A549 (cell line): ENCODE data around the gene AQP5. TPM values are rescaled to one million over a fixed set of nuclear protein-coding genes. Genes with fewer than 3 reads are reported as not detected.

Experiments used
- ATAC-seq, 2 experiments: fragments of 200-7000 bp in 1 of 2; fragments of >200 bp in 1 of 2; cut with Nextera tagmentation in 1 of 2; cut with Tn5 transposase in 1 of 2; 3 replicates each; pipeline versions ENCODE4 v1.8.0 to v1.9.1; 2018 to 2020; ENCODE audit warnings: mild to moderate bottlenecking in 1 of 2, moderate library complexity in 1 of 2
- CTCF ChIA-PET: fragments of 300-600 bp; sonication (Branson Sonifier 250); formaldehyde crosslinking; extraction: SDS; loops from one replicate; lab custom pipeline; 2021; ENCODE audit warnings: antibody characterized with exemption, inconsistent platforms; lab: Yijun Ruan, JAX
- POLR2A ChIA-PET: fragments of 350-600 bp; formaldehyde crosslinking; extraction: SDS; loops from one replicate; lab custom pipeline; 2021; ENCODE audit warnings: antibody characterized with exemption, inconsistent platforms; lab: Yijun Ruan, JAX
- DNase-seq, 2 experiments: peaks; one replicate each; pipeline versions ENCODE4 v3.0.0 to v3.0.0-alpha.2; 2011 to 2016; ENCODE audit warnings: low read depth in 1 of 2, low spot score in 1 of 2
- FAIRE-seq: peaks from 2 replicates; lab custom pipeline; 2011; peaks lifted over from hg19 to GRCh38; lab: Jason Lieb, UNC
- H3K27ac ChIP-seq, 2 experiments: fragments of >200 bp; sonication (Bioruptor Twin); formaldehyde crosslinking; 3 replicates each; pipeline ENCODE4 v1.5.1; 2016 to 2017
- H3K4me1 ChIP-seq: fragments of >200 bp; sonication (Bioruptor Twin); formaldehyde crosslinking; 3 replicates; pipeline ENCODE4 v1.6.1; 2016
- H3K4me2 ChIP-seq: fragments of >200 bp; sonication (Bioruptor Twin); formaldehyde crosslinking; 3 replicates; pipeline ENCODE4 v1.6.1; 2016
- H3K4me3 ChIP-seq: fragments of >200 bp; sonication (Bioruptor Twin); formaldehyde crosslinking; 3 replicates; pipeline ENCODE4 v1.5.1; 2016
- H3K9me3 ChIP-seq: fragments of >200 bp; sonication (Bioruptor Twin); formaldehyde crosslinking; 3 replicates; pipeline ENCODE4 v1.6.1; 2016
- BHLHE40 ChIP-seq: IDR thresholded peaks from 2 replicates; pipeline ENCODE4 v1.6.1; 2012; ENCODE audit warnings: low read depth, low read length, inconsistent platforms
- ESRRA ChIP-seq: fragments of 150-350 bp; IDR thresholded peaks from 2 replicates; pipeline ENCODE4 v1.6.1; 2014; ENCODE audit warnings: mild to moderate bottlenecking, low read length, borderline replicate concordance
- FOSL2 ChIP-seq, 2 experiments: fragments of 450-650 bp in 1 of 2; fragments of >200 bp in 1 of 2; sonication (Bioruptor Twin) in 1 of 2; formaldehyde crosslinking; IDR thresholded peaks; 2 replicates each; pipeline versions ENCODE4 v1.5.0 to v1.6.1; 2016 to 2020; ENCODE audit warnings: mild to moderate bottlenecking in 1 of 2, moderate library complexity in 1 of 2
- FOXS1 ChIP-seq: fragments of 250-450 bp; sonication (Bioruptor Pico); IDR thresholded peaks from 2 replicates; pipeline ENCODE4 v1.5.0; 2020; ENCODE audit warnings: mild to moderate bottlenecking, moderate library complexity
- GATA3 ChIP-seq: IDR thresholded peaks from 2 replicates; pipeline ENCODE4 v1.6.1; 2012; ENCODE audit warnings: borderline replicate concordance
- HOXB13 ChIP-seq: fragments of 250-450 bp; sonication (Bioruptor Pico); IDR thresholded peaks from 2 replicates; pipeline ENCODE4 v1.5.0; 2020; ENCODE audit warnings: low read depth, mild to moderate bottlenecking, moderate library complexity
- HOXB5 ChIP-seq: fragments of 250-450 bp; sonication (Bioruptor Pico); IDR thresholded peaks from 2 replicates; pipeline ENCODE4 v1.5.0; 2020; ENCODE audit warnings: mild to moderate bottlenecking, moderate library complexity
- KDM1A ChIP-seq: fragments of 200-600 bp; sonication (generic); IDR thresholded peaks from 2 replicates; pipeline ENCODE4 v1.6.1; 2016; ENCODE audit warnings: low read depth, mild to moderate bottlenecking
- MAFK ChIP-seq: fragments of 450-650 bp; IDR thresholded peaks from 2 replicates; pipeline ENCODE4 v1.6.1; 2014; ENCODE audit not compliant: partially characterized antibody
- MAZ ChIP-seq: fragments of 150-350 bp; IDR thresholded peaks from 2 replicates; pipeline ENCODE4 v1.6.1; 2014; ENCODE audit warnings: antibody characterized with exemption, low read depth, low read length, borderline replicate concordance
- NR3C1 ChIP-seq: fragments of >200 bp; sonication (Bioruptor Twin); formaldehyde crosslinking; IDR thresholded peaks from 3 replicates; pipeline ENCODE4 v1.6.1; 2017
- PHF8 ChIP-seq: fragments of 200-600 bp; sonication (generic); IDR thresholded peaks from 2 replicates; pipeline ENCODE4 v1.6.1; 2016; ENCODE audit warnings: low read depth, mild to moderate bottlenecking, antibody characterized with exemption, moderate library complexity, borderline replicate concordance
- POLR2A ChIP-seq: IDR thresholded peaks from 2 replicates; pipeline ENCODE4 v1.6.1; 2012; ENCODE audit warnings: mild to moderate bottlenecking, low read length
- POLR2AphosphoS2 ChIP-seq: conservative IDR thresholded peaks from 2 replicates; pipeline ENCODE4 v1.6.1; 2012; ENCODE audit warnings: low read length, improper control_type of control experiment, inconsistent platforms
- RFX5 ChIP-seq: fragments of 450-650 bp; IDR thresholded peaks from 2 replicates; pipeline ENCODE4 v1.7.1; 2014; ENCODE audit warnings: antibody characterized with exemption, mild to moderate bottlenecking, moderate library complexity
- ZC3H11A ChIP-seq: fragments of 450-650 bp; IDR thresholded peaks from 2 replicates; pipeline ENCODE4 v1.6.1; 2014; ENCODE audit warnings: antibody characterized with exemption, mild to moderate bottlenecking
- ZNF302 ChIP-seq: fragments of 250-450 bp; sonication (Bioruptor Pico); IDR thresholded peaks from 2 replicates; pipeline ENCODE4 v1.9.0; 2021; ENCODE audit warnings: inconsistent platforms, mild to moderate bottlenecking, moderate library complexity
- ZSCAN20 ChIP-seq: fragments of 250-450 bp; sonication (Bioruptor Pico); IDR thresholded peaks from 2 replicates; pipeline ENCODE4 v1.8.0; 2022; ENCODE audit warnings: mild to moderate bottlenecking, moderate library complexity
- WGBS: methylation state at CpG from one replicate; pipeline ENCODE4 v1.1.6; 2017; ENCODE audit errors: missing lambda C conversion rate; 5-methylcytosine and 5-hydroxymethylcytosine counted together
- polyA plus RNA-seq, 4 experiments: library from polyadenylated mRNA; depleted of rRNA in 3 of 4; stranded (reverse); fragments of >200 nt; fragmentation: RNase III in 1 of 4; extraction: RNeasy Plus Mini Kit Qiagen cat#74134 plus additional on column Dnase treatment in 1 of 4; gene quantifications; 2 replicates in 3 of 4; 3 replicates in 1 of 4; pipeline ENCODE4 v1.2.3, GENCODE V29; 2011 to 2017
- TF ChIP-seq, protein P1 (sequence below): fragments of 450-650 bp; IDR thresholded peaks from 2 replicates; pipeline ENCODE4 v1.6.1; 2014; ENCODE audit warnings: antibody characterized with exemption
- TF ChIP-seq, protein P2 (sequence below): IDR thresholded peaks from 2 replicates; pipeline ENCODE4 v1.6.1; 2012; ENCODE audit warnings: low read depth, borderline replicate concordance
- TF ChIP-seq, protein P3 (sequence below): fragments of >200 bp; sonication (Bioruptor Twin); formaldehyde crosslinking; IDR thresholded peaks from 3 replicates; pipeline ENCODE4 v1.6.1; 2016
- TF ChIP-seq, protein P4 (sequence below): fragments of 250-450 bp; sonication (Bioruptor Pico); IDR thresholded peaks from 2 replicates; pipeline ENCODE4 v1.5.0; 2021; ENCODE audit warnings: mild to moderate bottlenecking, moderate library complexity, borderline replicate concordance
- TF ChIP-seq, protein P5 (sequence below): fragments of 150-350 bp; IDR thresholded peaks from 2 replicates; pipeline ENCODE4 v1.6.1; 2014; ENCODE audit warnings: low read depth, mild to moderate bottlenecking, low read length

AQP5 gene
- polyA plus RNA-seq, 2 of the 4 experiments (the other 2 are of a cell fraction) = not detected

DNA sequence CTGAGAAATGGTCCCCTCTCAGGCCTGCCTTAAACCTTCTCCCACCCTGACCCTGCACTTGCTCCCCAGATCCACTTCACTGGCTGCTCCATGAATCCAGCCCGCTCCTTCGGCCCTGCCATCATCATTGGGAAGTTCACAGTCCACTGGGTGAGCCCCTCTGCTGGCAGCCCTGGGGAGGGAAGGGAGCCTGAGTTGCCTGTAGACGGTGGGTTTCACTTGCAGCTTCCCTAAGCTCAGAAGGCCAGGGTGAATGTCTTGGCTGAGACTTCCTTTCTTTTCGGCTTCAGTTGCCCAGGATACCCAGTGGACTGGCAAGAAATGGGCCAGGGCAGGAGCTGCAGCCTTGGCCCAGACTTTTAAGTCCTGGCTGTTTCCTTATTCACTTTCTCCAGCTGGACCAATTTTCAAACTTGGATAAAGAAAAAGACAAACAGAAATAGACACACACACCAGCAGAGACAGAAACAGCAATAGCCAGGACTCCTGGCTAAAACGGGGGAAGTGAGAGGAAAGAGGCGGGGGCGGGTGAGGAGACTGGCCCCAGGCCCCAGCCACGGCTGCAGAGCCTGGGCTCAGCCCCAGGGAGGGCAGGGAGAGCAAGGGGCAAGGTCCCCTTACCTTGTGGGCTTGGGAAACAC is 13.1 kb downstream of the AQP5 start (continued):
- TF ChIP-seq, protein P1, sequence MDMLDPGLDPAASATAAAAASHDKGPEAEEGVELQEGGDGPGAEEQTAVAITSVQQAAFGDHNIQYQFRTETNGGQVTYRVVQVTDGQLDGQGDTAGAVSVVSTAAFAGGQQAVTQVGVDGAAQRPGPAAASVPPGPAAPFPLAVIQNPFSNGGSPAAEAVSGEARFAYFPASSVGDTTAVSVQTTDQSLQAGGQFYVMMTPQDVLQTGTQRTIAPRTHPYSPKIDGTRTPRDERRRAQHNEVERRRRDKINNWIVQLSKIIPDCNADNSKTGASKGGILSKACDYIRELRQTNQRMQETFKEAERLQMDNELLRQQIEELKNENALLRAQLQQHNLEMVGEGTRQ = no peak

DNA sequence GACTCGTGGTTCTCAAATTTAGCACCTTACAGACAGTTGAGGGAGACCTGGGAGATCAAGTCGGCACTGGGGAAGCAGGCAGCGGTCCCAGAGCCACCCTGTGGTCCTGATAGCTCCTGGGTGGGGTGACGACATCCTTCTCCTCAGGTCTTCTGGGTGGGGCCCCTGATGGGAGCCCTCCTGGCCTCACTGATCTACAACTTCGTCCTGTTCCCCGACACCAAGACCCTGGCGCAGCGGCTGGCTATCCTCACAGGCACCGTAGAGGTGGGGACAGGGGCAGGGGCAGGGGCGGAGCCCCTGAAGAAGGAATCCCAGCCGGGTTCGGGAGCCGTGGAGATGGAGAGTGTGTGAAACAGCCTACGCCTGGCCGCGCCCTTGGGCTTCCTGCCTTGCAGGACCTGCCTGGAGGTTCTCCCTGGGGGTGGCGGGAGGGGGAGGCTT is 13.7 kb downstream of the AQP5 start:
- TF ChIP-seq ZC3H11A (no peak), KDM1A (no peak), PHF8 (no peak)
- ATAC-seq (no peak), FAIRE-seq (no peak), DNase-seq (no peak)
- Histone ChIP-seq H3K27ac (no peak overlapping the region), H3K4me1 (no peaks in the 10 kb centered on the region), H3K4me2 (no peak overlapping the region), H3K9me3 (no peaks in the 10 kb centered on the region), H3K4me3 (no peak overlapping the region)
- 94% methylated on average over 6 of the region's 17 CpGs for WGBS
- ChIA-PET CTCF (interaction anchor here (1.0 to 29.8 kb wide), 7 partner anchors 4 to 108 kb away, joined by 3 to 708 read pairs (median 4); partner anchors contain the start of genes AQP6, ASIC1 and SMARCD1), POLR2A (no interaction called here)

DNA sequence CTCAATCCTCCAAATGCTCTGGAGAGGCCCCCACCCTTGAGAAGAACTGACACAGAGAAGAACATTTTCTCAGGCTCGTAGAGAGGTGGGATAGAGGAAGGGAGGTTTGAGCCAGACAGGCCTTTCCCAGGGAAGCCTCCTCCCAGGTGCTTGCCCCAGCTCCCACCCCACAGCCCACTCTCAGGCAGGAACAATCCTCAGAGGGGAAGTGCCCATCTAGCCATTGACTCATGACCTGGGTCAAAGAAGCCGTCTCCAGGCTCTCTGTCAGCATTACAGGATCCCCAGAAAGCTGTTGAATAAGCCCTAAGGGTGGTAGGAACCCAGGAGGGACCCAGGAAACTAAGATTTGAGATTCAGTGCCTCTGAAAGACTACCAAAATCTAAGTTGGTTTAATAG is 14.9 kb downstream of the AQP5 start:
- H3K27ac ChIP-seq = no peak overlapping the region
- WGBS = 67% methylated on average over 2 of the region's 2 CpGs
- no peaks in the 10 kb centered on the region for H3K4me1 ChIP-seq
- TF ChIP-seq MAZ (no peak), HOXB5 (CRISPR knock-in tag) (no peak), PHF8 (no peak), NR3C1 (no peak), ESRRA (no peak), POLR2A (no peak), ZSCAN20 (CRISPR knock-in tag) (no peak), FOSL2 (IDR thresholded peaks at IDR 0.05) (no peak), FOSL2 (CRISPR knock-in tag; IDR thresholded peaks at IDR 0.05) (no peak), ZNF302 (CRISPR knock-in tag) (no peak), HOXB13 (CRISPR knock-in tag) (no peak), FOXS1 (CRISPR knock-in tag) (no peak), POLR2AphosphoS2 (no peak), RFX5 (no peak), BHLHE40 (no peak), MAFK (no peak), GATA3 (no peak)
- TF ChIP-seq, protein P2, sequence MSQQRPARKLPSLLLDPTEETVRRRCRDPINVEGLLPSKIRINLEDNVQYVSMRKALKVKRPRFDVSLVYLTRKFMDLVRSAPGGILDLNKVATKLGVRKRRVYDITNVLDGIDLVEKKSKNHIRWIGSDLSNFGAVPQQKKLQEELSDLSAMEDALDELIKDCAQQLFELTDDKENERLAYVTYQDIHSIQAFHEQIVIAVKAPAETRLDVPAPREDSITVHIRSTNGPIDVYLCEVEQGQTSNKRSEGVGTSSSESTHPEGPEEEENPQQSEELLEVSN = no peak
- TF ChIP-seq, protein P3, sequence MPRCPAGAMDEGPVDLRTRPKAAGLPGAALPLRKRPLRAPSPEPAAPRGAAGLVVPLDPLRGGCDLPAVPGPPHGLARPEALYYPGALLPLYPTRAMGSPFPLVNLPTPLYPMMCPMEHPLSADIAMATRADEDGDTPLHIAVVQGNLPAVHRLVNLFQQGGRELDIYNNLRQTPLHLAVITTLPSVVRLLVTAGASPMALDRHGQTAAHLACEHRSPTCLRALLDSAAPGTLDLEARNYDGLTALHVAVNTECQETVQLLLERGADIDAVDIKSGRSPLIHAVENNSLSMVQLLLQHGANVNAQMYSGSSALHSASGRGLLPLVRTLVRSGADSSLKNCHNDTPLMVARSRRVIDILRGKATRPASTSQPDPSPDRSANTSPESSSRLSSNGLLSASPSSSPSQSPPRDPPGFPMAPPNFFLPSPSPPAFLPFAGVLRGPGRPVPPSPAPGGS = no peak
- TF ChIP-seq, protein P4, sequence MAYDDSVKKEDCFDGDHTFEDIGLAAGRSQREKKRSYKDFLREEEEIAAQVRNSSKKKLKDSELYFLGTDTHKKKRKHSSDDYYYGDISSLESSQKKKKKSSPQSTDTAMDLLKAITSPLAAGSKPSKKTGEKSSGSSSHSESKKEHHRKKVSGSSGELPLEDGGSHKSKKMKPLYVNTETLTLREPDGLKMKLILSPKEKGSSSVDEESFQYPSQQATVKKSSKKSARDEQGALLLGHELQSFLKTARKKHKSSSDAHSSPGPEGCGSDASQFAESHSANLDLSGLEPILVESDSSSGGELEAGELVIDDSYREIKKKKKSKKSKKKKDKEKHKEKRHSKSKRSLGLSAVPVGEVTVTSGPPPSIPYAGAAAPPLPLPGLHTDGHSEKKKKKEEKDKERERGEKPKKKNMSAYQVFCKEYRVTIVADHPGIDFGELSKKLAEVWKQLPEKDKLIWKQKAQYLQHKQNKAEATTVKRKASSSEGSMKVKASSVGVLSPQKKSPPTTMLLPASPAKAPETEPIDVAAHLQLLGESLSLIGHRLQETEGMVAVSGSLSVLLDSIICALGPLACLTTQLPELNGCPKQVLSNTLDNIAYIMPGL (CRISPR knock-in tag) = no peak
- TF ChIP-seq, protein P5, sequence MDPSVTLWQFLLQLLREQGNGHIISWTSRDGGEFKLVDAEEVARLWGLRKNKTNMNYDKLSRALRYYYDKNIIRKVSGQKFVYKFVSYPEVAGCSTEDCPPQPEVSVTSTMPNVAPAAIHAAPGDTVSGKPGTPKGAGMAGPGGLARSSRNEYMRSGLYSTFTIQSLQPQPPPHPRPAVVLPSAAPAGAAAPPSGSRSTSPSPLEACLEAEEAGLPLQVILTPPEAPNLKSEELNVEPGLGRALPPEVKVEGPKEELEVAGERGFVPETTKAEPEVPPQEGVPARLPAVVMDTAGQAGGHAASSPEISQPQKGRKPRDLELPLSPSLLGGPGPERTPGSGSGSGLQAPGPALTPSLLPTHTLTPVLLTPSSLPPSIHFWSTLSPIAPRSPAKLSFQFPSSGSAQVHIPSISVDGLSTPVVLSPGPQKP = no peak
- H3K4me2 ChIP-seq = no peak overlapping the region
- ChIA-PET CTCF (interaction anchor here (0.7 to 29.8 kb wide), 6 partner anchors 6 to 109 kb away, joined by 3 to 708 read pairs (median 171); partner anchors contain the start of genes AQP6, ASIC1 and SMARCD1), POLR2A (no interaction called here)
- FAIRE-seq (no peak), ATAC-seq (no peak), DNase-seq (no peak)
- H3K4me3 ChIP-seq = no peak overlapping the region
- no peaks in the 10 kb centered on the region for H3K9me3 ChIP-seq
